Stomach smooth muscle (tissue), 2 donors: ENCODE data around the gene ADA.
"Not testable (repeated sequence)": the region's sequence is repeated elsewhere in the genome, so short reads cannot be mapped to it uniquely, and the experiment has no call there.

Source experiments
- H3K27ac ChIP-seq: one replicate; pipeline ENCODE4 v1.7.0; 2013; ENCODE audit warnings: mild to moderate bottlenecking, low read length, inconsistent platforms
- H3K27me3 ChIP-seq, 2 donors: one replicate each; pipeline ENCODE4 v1.7.0; 2013; ENCODE audit warnings: low read length in 2 of 2; ENCODE audit not compliant: insufficient read depth in 2 of 2, control insufficient read depth in 1 of 2
- H3K36me3 ChIP-seq, 2 donors: one replicate each; pipeline ENCODE4 v1.7.0; 2013; ENCODE audit warnings: low read length in 2 of 2; ENCODE audit not compliant: control insufficient read depth in 2 of 2, insufficient read depth in 2 of 2
- H3K4me1 ChIP-seq: one replicate; pipeline ENCODE4 v1.7.0; 2013; ENCODE audit warnings: low read length; ENCODE audit not compliant: control insufficient read depth, insufficient read depth
- H3K4me3 ChIP-seq, 2 donors: one replicate each; pipeline ENCODE4 v1.7.0; 2013; ENCODE audit warnings: low read length in 2 of 2
- H3K9ac ChIP-seq, 2 donors: one replicate each; pipeline ENCODE4 v1.7.0; 2013; ENCODE audit warnings: low read length in 2 of 2, mild to moderate bottlenecking in 1 of 2
- H3K9me3 ChIP-seq, 2 donors: one replicate each; pipeline ENCODE4 v1.7.0; 2013; ENCODE audit warnings: low read length in 2 of 2; ENCODE audit not compliant: control insufficient read depth in 2 of 2
- donor health status: healthy.
- donor health status: Pancreatic carcinoma.

The ADA gene

GRCh38 chr20:44590980-44591778 is 60.3 kb downstream of the ADA start:
- no peak overlapping the region for H3K27ac ChIP-seq

GRCh38 chr20:44589537-44589936 is 62.0 kb downstream of the ADA start:
- H3K4me1 ChIP-seq: peaks cover 50% of the 10 kb centered on the region
- H3K9me3 ChIP-seq: no peaks in the 10 kb centered on the region
- H3K36me3 ChIP-seq: peaks cover 15 to 21% of the 10 kb centered on the region in 2 donors
- H3K27me3 ChIP-seq: no peaks in the 10 kb centered on the region
- no peak overlapping the region for H3K27ac ChIP-seq
- H3K4me3 ChIP-seq: no peak overlapping the region
- H3K9ac ChIP-seq: no peak overlapping the region

More at GRCh38 chr20:44590980-44591778, 60.3 kb downstream of the ADA start:
- Histone ChIP-seq H3K9ac (no peak overlapping the region), H3K36me3 (peaks cover 15 to 24% of the 10 kb centered on the region in 2 donors), H3K9me3 (no peaks in the 10 kb centered on the region), H3K4me1 (peaks cover 50% of the 10 kb centered on the region), H3K4me3 (no peak overlapping the region), H3K27me3 (no peaks in the 10 kb centered on the region)

GRCh38 chr20:44588321-44588720 is 63.2 kb downstream of the ADA start:
- H3K9ac ChIP-seq, H3K9me3 ChIP-seq, H3K4me3 ChIP-seq, H3K27ac ChIP-seq, H3K27me3 ChIP-seq: not testable (repeated sequence)
- H3K36me3 ChIP-seq: peaks cover 15 to 21% of the 10 kb centered on the region in 2 donors
- H3K4me1 ChIP-seq: peaks cover 54% of the 10 kb centered on the region

GRCh38 chr20:44587035-44587980 is 64.2 kb downstream of the ADA start:
- Histone ChIP-seq H3K4me1 (peaks cover 58% of the 10 kb centered on the region), H3K9me3 (no peaks in the 10 kb centered on the region), H3K27ac (peak overlapping the region; percentile 84)

GRCh38 chr20:44586289-44586911 is 65.1 kb downstream of the ADA start:
- peak overlapping the region in 1 of 2 donors; percentile 40 for H3K4me3 ChIP-seq
- H3K27me3 ChIP-seq: no peaks in the 10 kb centered on the region
- peaks cover 65% of the 10 kb centered on the region for H3K4me1 ChIP-seq
- H3K9me3 ChIP-seq: no peaks in the 10 kb centered on the region
- peaks cover 12 to 14% of the 10 kb centered on the region in 2 donors for H3K36me3 ChIP-seq
- H3K9ac ChIP-seq: no peak overlapping the region
- H3K27ac ChIP-seq: peak overlapping the region; percentile 84

More at GRCh38 chr20:44587035-44587980, 64.2 kb downstream of the ADA start:
- Histone ChIP-seq H3K36me3 (peaks cover 14 to 21% of the 10 kb centered on the region in 2 donors), H3K9ac (peak overlapping the region in 1 of 2 donors; percentile 19), H3K4me3 (peak overlapping the region; percentile 37 to 40), H3K27me3 (no peaks in the 10 kb centered on the region)

- H3K9me3 ChIP-seq: no peaks in the 10 kb centered on the region
- no peaks in the 10 kb centered on the region for H3K27me3 ChIP-seq
- peaks cover 2 to 7% of the 10 kb centered on the region in 2 donors for H3K36me3 ChIP-seq
- H3K4me1 ChIP-seq: peaks cover 67% of the 10 kb centered on the region
- peak overlapping the region; percentile 84 for H3K27ac ChIP-seq
- no peak overlapping the region for H3K9ac ChIP-seq
- H3K4me3 ChIP-seq: peak overlapping the region; percentile 47 to 78
Observed at GRCh38 chr20:44585057-44585963, 66.2 kb downstream of the ADA start.

GRCh38 chr20:44584162-44584561 is 67.3 kb downstream of the ADA start:
- no peaks in the 10 kb centered on the region for H3K27me3 ChIP-seq
- H3K27ac ChIP-seq: peak overlapping the region; percentile 84
- H3K9ac ChIP-seq: peak overlapping the region in 1 of 2 donors; percentile 71
- H3K9me3 ChIP-seq: no peaks in the 10 kb centered on the region
- peak overlapping the region; percentile 65 to 78 for H3K4me3 ChIP-seq
- peaks cover 67% of the 10 kb centered on the region for H3K4me1 ChIP-seq
- no peaks in the 10 kb centered on the region for H3K36me3 ChIP-seq

GRCh38 chr20:44583157-44583556 is 68.3 kb downstream of the ADA start:
- Histone ChIP-seq H3K27ac (peak overlapping the region; percentile 84), H3K9ac (peak overlapping the region; percentile 71 to 81), H3K4me3 (peak overlapping the region; percentile 65 to 78), H3K27me3 (no peaks in the 10 kb centered on the region), H3K9me3 (no peaks in the 10 kb centered on the region), H3K4me1 (peaks cover 64% of the 10 kb centered on the region), H3K36me3 (no peaks in the 10 kb centered on the region)

- H3K4me1 ChIP-seq: peaks cover 64% of the 10 kb centered on the region
- no peaks in the 10 kb centered on the region for H3K9me3 ChIP-seq
- peak within 1 kb of the TSS; percentile 71 to 81 for H3K9ac ChIP-seq
- no peaks in the 10 kb centered on the region for H3K27me3 ChIP-seq
- peak within 1 kb of the TSS; percentile 84 for H3K27ac ChIP-seq
- H3K36me3 ChIP-seq: no peaks in the 10 kb centered on the region
- peak within 1 kb of the TSS; percentile 65 to 78 for H3K4me3 ChIP-seq
Observed at GRCh38 chr20:44582311-44583025, 69.0 kb downstream of the ADA start, which contains the start of gene PKIG. Gene PKIG, plus strand, starts transcription at chr20:44582579. Its CDS starts 31,978 bp downstream, at chr20:44614557.
